Stomach (tissue), 4 donors: Measurements from ENCODE around the gene FGF12.

Experiments used
- EP300 ChIP-seq: sonication (generic); formaldehyde crosslinking; IDR thresholded peaks from one replicate; pipeline ENCODE4 v1.6.1; 2017; ENCODE audit warnings: antibody characterized with exemption
- POLR2A ChIP-seq, 4 donors: fragments of 450-650 bp; IDR thresholded peaks; one replicate each; pipeline ENCODE4 v1.6.1; 2016; ENCODE audit warnings: antibody characterized with exemption in 4 of 4, control low read depth in 2 of 4, mild to moderate bottlenecking in 1 of 4, moderate library complexity in 1 of 4
- POLR2AphosphoS5 ChIP-seq, 3 donors: sonication (generic); formaldehyde crosslinking; IDR thresholded peaks; one replicate each; pipeline ENCODE4 v1.6.1; 2016; ENCODE audit warnings: antibody characterized with exemption in 3 of 3
- TF ChIP-seq, protein P1 (sequence below), 7 experiments: fragments of 450-650 bp in 4 of 7; fragments of 200-600 bp in 3 of 7; sonication (generic) in 3 of 7; IDR thresholded peaks; one replicate each; pipeline ENCODE4 v1.5.1; 2016 to 2019; ENCODE audit warnings: antibody characterized with exemption in 7 of 7, control low read depth in 2 of 7, mild to moderate bottlenecking in 1 of 7

DNA sequence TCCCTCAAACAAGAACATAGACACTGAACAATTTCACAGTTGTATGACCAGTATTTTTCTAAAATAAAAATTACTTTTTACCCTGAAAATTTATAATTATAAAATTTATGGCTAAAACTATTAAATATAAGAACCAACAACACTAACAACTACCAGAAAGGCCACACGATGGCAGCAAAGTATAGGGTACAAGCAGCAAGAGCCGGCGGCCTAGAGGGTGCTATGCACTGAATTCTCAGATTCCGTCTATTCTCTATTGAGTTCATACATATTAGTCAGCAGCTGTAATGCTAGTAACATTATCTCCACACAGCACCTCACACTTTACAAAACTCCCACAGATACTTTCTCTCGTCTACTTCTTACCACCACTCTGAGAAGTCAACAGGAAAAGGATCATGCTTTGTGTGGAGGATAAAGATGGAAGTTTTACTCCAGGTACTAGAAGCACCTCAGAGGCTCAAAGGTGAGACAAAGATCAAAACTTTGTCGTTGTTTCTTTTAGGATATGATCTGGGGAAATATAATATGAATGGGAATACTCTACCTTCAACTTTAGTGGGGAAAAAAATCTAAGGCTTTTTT, 160.5 kb downstream of the FGF12 start:
- TF ChIP-seq, protein P1, sequence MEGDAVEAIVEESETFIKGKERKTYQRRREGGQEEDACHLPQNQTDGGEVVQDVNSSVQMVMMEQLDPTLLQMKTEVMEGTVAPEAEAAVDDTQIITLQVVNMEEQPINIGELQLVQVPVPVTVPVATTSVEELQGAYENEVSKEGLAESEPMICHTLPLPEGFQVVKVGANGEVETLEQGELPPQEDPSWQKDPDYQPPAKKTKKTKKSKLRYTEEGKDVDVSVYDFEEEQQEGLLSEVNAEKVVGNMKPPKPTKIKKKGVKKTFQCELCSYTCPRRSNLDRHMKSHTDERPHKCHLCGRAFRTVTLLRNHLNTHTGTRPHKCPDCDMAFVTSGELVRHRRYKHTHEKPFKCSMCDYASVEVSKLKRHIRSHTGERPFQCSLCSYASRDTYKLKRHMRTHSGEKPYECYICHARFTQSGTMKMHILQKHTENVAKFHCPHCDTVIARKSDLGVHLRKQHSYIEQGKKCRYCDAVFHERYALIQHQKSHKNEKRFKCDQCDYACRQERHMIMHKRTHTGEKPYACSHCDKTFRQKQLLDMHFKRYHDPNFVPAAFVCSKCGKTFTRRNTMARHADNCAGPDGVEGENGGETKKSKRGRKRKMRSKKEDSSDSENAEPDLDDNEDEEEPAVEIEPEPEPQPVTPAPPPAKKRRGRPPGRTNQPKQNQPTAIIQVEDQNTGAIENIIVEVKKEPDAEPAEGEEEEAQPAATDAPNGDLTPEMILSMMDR (IDR thresholded peaks at IDR 0.05): peak in 5 of 7 experiments; percentile 49 to 74 (median 67)
- TF ChIP-seq POLR2AphosphoS5 (IDR thresholded peaks at IDR 0.05) (no peak), EP300 (no peak), POLR2A (IDR thresholded peaks at IDR 0.05) (no peak)
